ENCODE measurements around the gene LCNL1.

Gene LCNL1

DNA sequence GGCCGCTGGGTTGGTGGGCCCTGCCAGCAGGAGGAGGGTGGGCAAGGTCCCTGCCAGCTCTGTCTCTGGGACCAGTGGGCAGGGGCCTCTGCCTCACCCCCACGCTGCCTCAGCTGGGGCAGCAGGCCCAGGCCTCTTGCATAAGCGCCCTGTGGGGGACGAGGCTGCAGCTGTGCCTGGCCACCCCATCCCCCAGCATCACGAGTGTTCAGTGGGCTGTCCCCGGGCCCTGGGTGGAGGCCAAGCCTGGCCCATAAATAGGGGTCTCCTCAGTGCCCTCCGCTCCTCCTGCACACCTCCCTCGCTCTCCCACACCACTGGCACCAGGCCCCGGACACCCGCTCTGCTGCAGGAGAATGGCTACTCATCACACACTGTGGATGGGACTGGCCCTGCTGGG, 5.6 kb upstream of the LCNL1 start, which contains the start of gene PTGDS:
Gene PTGDS (plus strand): TSS at position 282 of the 400 bp plus-strand sequence. CDS start 75 bp downstream, at position 357.
- H3K4me3 ChIP-seq (ENCODE audit: low read depth, low read length): peak within 1 kb of the TSS; percentile 91
- TF ChIP-seq, protein P1, sequence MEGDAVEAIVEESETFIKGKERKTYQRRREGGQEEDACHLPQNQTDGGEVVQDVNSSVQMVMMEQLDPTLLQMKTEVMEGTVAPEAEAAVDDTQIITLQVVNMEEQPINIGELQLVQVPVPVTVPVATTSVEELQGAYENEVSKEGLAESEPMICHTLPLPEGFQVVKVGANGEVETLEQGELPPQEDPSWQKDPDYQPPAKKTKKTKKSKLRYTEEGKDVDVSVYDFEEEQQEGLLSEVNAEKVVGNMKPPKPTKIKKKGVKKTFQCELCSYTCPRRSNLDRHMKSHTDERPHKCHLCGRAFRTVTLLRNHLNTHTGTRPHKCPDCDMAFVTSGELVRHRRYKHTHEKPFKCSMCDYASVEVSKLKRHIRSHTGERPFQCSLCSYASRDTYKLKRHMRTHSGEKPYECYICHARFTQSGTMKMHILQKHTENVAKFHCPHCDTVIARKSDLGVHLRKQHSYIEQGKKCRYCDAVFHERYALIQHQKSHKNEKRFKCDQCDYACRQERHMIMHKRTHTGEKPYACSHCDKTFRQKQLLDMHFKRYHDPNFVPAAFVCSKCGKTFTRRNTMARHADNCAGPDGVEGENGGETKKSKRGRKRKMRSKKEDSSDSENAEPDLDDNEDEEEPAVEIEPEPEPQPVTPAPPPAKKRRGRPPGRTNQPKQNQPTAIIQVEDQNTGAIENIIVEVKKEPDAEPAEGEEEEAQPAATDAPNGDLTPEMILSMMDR (conservative IDR thresholded peaks at IDR 0.05; ENCODE audit: low read depth, low read length): no peak
- peak; percentile 92 for DNase-seq (ENCODE audit: low read depth)

DNA sequence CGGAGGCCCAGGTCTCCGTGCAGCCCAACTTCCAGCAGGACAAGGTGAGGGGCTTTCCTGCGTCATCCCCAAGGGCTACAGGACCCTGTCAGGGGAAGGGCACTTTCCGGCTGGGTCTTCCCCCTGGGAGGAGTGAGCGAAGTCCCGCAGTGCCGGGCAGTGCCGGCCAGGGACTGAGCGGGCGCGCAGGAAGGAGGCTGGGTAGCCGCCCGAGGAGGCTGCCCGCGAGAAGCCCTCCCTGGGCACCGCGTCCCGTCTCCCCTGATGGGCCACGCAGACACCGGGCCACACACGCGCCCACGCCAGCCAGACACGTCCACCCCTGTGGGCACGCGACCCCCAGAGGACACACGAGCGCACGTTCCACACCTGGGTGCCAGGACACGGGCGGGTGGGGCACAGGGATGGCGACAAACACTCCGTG, 5.1 kb upstream of the LCNL1 start:
- TF ChIP-seq, protein P1 (conservative IDR thresholded peaks at IDR 0.05; ENCODE audit: low read depth, low read length): no peak

DNA sequence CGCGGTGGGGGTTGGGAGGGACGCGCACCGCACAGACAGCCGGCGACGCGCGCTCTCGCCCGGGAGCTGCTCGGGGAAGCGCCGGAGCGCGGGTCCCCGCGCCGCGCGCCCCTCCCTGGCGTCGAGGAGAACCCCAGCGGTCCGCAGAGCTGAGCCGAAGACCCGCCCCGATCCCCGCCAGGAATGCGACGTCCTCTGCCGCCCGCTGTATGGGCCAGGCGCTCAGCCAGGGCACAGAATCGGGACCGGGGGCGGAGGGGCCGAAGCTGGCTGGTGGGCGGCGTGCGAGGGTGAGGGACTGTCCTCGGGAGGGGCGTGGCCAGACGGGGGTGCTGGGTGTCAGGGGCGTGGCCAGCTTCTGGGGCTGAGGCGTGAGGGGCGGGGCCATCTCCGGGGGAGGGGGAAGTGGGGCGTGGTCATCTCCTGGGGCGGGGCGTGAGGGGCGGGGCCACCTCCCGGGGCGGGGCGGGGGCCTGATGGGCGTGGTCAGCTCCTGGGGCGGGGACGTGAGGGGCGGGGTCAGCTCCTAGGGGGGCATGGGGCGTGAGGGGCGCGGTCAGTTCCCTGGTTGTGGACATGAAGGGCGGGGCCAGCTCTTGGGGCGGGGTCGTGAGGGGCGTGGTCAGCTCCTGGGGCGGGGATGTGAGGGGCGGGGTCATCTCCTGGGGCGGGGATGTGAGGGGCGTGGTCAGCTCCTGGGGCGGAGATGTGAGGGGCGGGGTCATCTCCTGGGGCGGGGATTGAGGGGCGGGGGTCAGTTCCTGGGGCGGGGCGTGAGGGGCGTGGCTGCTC, 4.5 kb upstream of the LCNL1 start:
- peak overlapping the region; percentile 91 for H3K4me3 ChIP-seq (ENCODE audit: low read depth, low read length)
- DNase-seq (ENCODE audit: low read depth): peak; percentile 92
- TF ChIP-seq, protein P1 (conservative IDR thresholded peaks at IDR 0.05; ENCODE audit: low read depth, low read length): no peak

More for the DNA sequence above, 5.1 kb upstream of the LCNL1 start:
- H3K4me3 ChIP-seq (ENCODE audit: low read depth, low read length): peak overlapping the region; percentile 91
- no peak for DNase-seq (ENCODE audit: low read depth)

DNA sequence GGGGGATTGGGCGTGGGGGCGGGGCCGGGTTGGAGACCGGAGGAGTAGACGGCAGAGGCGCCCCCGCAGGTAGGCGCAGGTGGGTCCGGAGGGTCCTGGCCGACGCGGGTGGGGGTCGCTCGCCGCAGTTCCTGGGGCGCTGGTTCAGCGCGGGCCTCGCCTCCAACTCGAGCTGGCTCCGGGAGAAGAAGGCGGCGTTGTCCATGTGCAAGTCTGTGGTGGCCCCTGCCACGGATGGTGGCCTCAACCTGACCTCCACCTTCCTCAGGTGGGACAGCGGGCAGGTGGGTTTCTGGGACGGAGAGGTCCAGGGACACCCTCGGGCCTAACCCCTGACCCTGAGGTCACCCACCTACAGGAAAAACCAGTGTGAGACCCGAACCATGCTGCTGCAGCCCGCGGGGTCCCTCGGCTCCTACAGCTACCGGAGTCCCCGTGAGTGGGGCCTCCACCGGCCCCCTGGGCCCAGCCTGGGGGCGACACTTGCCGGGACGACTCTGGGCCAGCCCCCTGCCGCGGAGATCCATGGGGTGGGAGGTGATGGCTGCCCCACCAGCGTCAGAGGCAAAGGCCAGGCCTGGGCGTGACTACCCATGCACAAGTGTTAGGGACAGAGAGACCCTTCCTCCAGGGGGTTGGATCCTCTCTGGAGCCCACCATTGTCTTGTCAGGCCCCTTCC, 3.8 kb upstream of the LCNL1 start:
- H3K4me3 ChIP-seq (ENCODE audit: low read depth, low read length): peak overlapping the region; percentile 51
- TF ChIP-seq, protein P1 (conservative IDR thresholded peaks at IDR 0.05; ENCODE audit: low read depth, low read length): no peak
- DNase-seq (ENCODE audit: low read depth): no peak

DNA sequence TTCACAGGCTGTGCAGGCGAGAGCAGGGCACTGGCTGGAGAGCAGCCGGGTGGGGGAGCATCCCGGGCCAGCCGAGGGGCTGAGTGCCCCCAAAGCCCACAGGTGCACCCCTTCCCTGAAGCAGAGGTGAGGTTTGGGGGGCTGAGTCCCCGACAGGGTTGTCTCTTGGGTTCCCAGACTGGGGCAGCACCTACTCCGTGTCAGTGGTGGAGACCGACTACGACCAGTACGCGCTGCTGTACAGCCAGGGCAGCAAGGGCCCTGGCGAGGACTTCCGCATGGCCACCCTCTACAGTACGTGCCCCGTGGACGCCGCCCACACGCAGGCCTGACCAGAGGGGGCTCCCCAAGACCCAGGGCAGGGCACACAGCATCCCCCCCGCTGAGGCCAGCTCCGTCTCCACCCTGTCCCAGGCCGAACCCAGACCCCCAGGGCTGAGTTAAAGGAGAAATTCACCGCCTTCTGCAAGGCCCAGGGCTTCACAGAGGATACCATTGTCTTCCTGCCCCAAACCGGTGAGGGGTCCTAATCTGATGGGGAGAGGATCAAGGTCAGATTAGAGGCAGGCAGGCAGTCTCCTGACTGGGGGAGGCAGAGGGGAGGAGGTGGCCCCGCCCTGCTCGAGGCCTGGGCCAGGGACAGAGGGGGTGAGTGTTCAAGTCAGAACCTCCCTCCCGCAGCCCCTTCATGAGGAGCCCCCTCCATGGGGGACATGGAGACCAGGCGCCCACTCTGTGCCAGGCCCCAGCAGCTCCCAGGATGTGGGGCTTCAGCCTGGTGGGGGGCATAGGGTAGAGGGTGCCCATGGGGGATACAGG, 2.8 kb upstream of the LCNL1 start:
- H3K4me3 ChIP-seq (ENCODE audit: low read depth, low read length): peak overlapping the region; percentile 51
- TF ChIP-seq, protein P1 (conservative IDR thresholded peaks at IDR 0.05; ENCODE audit: low read depth, low read length): no peak
- DNase-seq (ENCODE audit: low read depth): no peak

DNA sequence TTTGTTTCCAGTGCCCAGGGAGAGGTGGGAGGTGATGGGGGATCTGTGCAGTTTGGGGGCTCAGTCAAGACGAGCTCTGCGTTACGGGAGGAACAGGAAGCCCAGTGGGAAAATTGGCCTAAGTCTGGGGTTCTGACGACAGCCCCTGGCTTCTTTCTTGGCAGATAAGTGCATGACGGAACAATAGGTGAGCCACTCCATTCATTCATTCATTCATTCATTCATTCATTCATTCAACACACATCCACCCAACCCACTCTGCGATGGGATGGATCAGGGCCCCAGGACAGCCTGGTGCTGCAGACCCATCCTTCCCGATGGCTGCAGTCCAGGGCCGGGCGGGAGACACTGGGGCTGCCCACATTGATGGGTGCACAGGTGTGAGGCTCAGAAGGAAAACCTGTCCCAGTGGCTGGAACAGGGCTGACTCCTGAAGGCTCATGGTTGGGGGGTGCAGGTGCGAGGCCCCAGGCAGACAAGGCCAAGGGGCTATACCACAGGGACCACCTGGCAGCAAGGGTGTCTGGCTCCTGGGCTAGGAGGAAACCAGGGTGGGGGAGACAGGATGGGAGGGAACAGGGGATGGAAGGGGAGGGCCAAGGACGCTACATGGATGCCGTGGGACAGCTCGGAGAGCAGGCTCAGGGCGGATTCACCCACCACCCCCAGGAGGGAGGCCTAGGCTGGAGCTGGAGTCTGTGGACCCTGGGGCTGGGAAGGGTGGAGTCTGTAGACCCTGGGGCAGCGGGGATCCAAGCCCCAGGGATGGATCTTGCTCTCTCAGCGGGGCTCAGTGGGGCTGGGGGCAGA, 1.9 kb upstream of the LCNL1 start:
- DNase-seq (ENCODE audit: low read depth): no peak
- H3K4me3 ChIP-seq (ENCODE audit: low read depth, low read length): no peak overlapping the region
- TF ChIP-seq, protein P1 (conservative IDR thresholded peaks at IDR 0.05; ENCODE audit: low read depth, low read length): no peak

Measured in choroid plexus epithelial cell (primary cell).